Glutamatergic neuron (in vitro differentiated cells): Measurements from ENCODE around the gene SRPK2. TPM values are rescaled to one million over a fixed set of nuclear protein-coding genes. Genes with fewer than 3 reads are reported as not detected.
A peak's percentile ranks its signal among the peaks of the same experiment; 100 is the strongest.

Experiments
- DNase-seq: peaks from one replicate; pipeline ENCODE4 v3.0.0; 2022
- H3K27ac Mint-ChIP-seq: one replicate; pipeline ENCODE4 v1.8.0; 2020; ENCODE audit warnings: mild to moderate bottlenecking, mixed read lengths, inconsistent platforms; ENCODE audit not compliant: unreplicated experiment
- H3K27me3 Mint-ChIP-seq: one replicate; pipeline ENCODE4 v1.8.0; 2020; ENCODE audit warnings: mild to moderate bottlenecking, moderate library complexity, mixed read lengths, inconsistent platforms; ENCODE audit not compliant: unreplicated experiment
- H3K36me3 Mint-ChIP-seq: one replicate; pipeline ENCODE4 v1.8.0; 2020; ENCODE audit warnings: mild to moderate bottlenecking, mixed read lengths, inconsistent platforms; ENCODE audit not compliant: unreplicated experiment
- H3K4me1 Mint-ChIP-seq: one replicate; pipeline ENCODE4 v1.8.0; 2020; ENCODE audit warnings: mild to moderate bottlenecking, low read depth, mixed read lengths, inconsistent platforms; ENCODE audit not compliant: unreplicated experiment
- H3K4me3 Mint-ChIP-seq: one replicate; pipeline ENCODE4 v1.8.0; 2020; ENCODE audit warnings: mild to moderate bottlenecking, mixed read lengths, inconsistent platforms; ENCODE audit not compliant: unreplicated experiment
- H3K9me3 Mint-ChIP-seq: one replicate; pipeline ENCODE4 v1.8.0; 2020; ENCODE audit warnings: mild to moderate bottlenecking, moderate library complexity, mixed read lengths, inconsistent platforms; ENCODE audit not compliant: unreplicated experiment
- CTCF ChIP-seq: fragments of 200-600 bp; sonication (generic); IDR thresholded peaks from one replicate; pipeline ENCODE4 v1.5.0; 2021; ENCODE audit not compliant: partially characterized antibody, unreplicated experiment
- total RNA-seq: library from RNA; stranded (reverse); fragmentation: NEBNext Ultra II Directional; extraction: Animal tissue kit (Norgen Biotek cat#: 25700); gene quantifications from one replicate; pipeline ENCODE4 v1.2.1, GENCODE V29; 2021; ENCODE audit not compliant: unreplicated experiment

The SRPK2 gene
- total RNA-seq, 1 donor from 2014 or later, result 131 TPM

GRCh38 chr7:105355701-105356100 lies 33.0 kb downstream of the SRPK2 start:
- Mint-ChIP-seq H3K27ac (no peak overlapping the region), H3K36me3 (no peaks in the 10 kb centered on the region), H3K4me3 (no peak overlapping the region), H3K9me3 (peaks cover 1% of the 10 kb centered on the region), H3K4me1 (peaks cover 13% of the 10 kb centered on the region), H3K27me3 (no peaks in the 10 kb centered on the region)
- no peak for TF ChIP-seq CTCF
- no peak for DNase-seq

- Mint-ChIP-seq H3K27ac (no peak overlapping the region), H3K27me3 (no peaks in the 10 kb centered on the region), H3K36me3 (no peaks in the 10 kb centered on the region)
Observed at GRCh38 chr7:105354383-105354782, 34.3 kb downstream of the SRPK2 start.

GRCh38 chr7:105353752-105354328 lies 34.9 kb downstream of the SRPK2 start:
- no peak for DNase-seq
- Mint-ChIP-seq H3K4me1 (peaks cover 13% of the 10 kb centered on the region), H3K27ac (no peak overlapping the region), H3K9me3 (peaks cover 1% of the 10 kb centered on the region), H3K36me3 (no peaks in the 10 kb centered on the region), H3K4me3 (no peak overlapping the region), H3K27me3 (no peaks in the 10 kb centered on the region)
- TF ChIP-seq CTCF, result no peak

More at GRCh38 chr7:105354383-105354782, 34.3 kb downstream of the SRPK2 start:
- Mint-ChIP-seq H3K4me3 (no peak overlapping the region), H3K9me3 (peaks cover 1% of the 10 kb centered on the region), H3K4me1 (peaks cover 13% of the 10 kb centered on the region)
- no peak for TF ChIP-seq CTCF
- DNase-seq, result no peak

- peaks cover 13% of the 10 kb centered on the region for H3K4me1 Mint-ChIP-seq
- no peak overlapping the region for H3K4me3 Mint-ChIP-seq
- H3K27ac Mint-ChIP-seq, result no peak overlapping the region
- H3K9me3 Mint-ChIP-seq, result peaks cover 1% of the 10 kb centered on the region
- no peak for DNase-seq
- no peak for TF ChIP-seq CTCF
- no peaks in the 10 kb centered on the region for H3K27me3 Mint-ChIP-seq
- no peaks in the 10 kb centered on the region for H3K36me3 Mint-ChIP-seq
Observed at GRCh38 chr7:105352901-105353668, 35.6 kb downstream of the SRPK2 start.

- H3K27me3 Mint-ChIP-seq, result no peaks in the 10 kb centered on the region
- peaks cover 13% of the 10 kb centered on the region for H3K4me1 Mint-ChIP-seq
- no peak overlapping the region for H3K4me3 Mint-ChIP-seq
- H3K36me3 Mint-ChIP-seq, result no peaks in the 10 kb centered on the region
- H3K9me3 Mint-ChIP-seq, result peaks cover 1% of the 10 kb centered on the region
- DNase-seq, result no peak
- no peak for TF ChIP-seq CTCF
- H3K27ac Mint-ChIP-seq, result peak overlapping the region; percentile 29
Observed at GRCh38 chr7:105352018-105352612, 36.6 kb downstream of the SRPK2 start.
